Measurements from ENCODE around the gene MYO19.
"Not testable (repeated sequence)": the region's sequence is repeated elsewhere in the genome, so short reads cannot be mapped to it uniquely, and the experiment has no call there.

The MYO19 gene

DNA sequence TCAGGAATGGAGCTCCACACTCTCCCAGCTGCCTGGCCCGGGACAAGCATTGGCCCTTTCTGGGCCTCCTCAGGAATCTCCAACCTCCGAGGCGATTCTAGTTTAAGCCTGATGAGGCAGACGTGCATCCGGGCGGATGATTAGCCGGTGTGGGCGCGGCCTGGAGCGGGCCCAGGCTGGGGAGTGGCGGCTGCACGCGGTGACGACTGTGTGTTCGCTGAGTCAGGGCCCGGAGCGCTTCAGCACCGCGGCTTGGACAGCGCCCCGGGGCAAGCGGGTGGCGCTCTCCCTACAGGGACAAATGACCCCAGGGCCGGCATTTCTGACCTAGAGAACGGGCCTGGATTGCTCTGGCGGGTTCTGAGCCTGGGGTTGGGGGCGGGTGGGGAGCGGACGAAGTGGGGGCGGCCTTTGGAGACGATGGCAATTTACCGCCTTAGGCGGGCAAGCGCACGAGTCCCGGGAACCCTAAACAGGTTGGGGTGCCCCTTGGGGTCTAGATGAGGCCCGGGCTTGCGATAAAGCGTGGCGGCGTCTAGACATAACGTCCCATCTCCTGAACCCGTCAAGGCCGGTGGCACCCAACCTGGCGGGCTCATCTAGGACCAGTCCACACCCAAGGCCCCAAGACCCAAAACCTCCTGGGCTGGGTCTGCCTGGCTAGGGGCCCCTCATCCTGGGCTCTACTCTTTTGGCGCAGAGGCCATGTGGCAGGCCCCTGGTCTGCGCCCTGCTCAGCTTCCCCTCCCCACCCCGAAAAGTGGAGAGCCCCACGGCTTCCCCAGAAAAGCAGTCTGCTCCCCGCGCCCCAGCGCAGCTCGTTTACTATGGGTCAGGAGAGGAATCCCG lies 70.5 kb downstream of the MYO19 start:
- DNase-seq (ENCODE audit: low read depth), result no peak

DNA sequence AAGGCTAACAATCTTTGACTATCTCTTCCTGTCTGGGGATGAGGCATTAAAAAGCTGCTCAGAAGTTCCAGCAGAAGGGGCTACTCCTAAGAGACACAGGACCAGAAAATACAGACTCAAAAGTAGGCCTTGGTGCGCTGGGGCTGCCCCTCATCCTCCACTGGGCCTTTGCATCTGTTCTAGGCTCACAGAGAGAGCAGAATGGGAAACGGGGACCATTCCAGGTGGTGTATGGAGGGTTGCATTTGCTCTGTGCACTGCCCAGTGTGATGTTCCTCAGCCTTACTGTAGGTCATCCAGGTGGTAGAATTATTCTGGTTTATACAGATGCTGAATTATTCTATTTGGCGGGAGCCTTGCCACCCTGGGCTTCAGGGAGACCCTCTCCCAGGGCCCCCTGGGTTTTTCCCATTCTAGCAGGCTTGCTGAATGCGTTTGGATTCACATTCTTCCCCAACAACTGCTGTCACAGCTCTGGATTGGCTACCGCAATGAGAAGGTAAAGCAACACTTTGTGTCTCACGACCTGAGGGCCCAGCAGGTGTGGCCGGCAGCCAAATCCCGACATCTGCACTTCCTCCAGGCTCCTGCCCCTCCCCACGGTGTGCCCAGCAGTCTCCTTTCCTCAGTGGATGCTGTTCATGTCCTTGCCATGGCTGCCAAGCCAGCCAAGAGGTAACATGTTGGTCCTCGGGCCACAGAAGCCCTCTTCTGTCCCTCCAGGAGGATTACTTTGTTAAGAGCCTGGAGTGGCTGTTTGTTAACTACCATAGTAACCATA lies 73.1 kb downstream of the MYO19 start:
- DNase-seq (ENCODE audit: low read depth), result no peak

DNA sequence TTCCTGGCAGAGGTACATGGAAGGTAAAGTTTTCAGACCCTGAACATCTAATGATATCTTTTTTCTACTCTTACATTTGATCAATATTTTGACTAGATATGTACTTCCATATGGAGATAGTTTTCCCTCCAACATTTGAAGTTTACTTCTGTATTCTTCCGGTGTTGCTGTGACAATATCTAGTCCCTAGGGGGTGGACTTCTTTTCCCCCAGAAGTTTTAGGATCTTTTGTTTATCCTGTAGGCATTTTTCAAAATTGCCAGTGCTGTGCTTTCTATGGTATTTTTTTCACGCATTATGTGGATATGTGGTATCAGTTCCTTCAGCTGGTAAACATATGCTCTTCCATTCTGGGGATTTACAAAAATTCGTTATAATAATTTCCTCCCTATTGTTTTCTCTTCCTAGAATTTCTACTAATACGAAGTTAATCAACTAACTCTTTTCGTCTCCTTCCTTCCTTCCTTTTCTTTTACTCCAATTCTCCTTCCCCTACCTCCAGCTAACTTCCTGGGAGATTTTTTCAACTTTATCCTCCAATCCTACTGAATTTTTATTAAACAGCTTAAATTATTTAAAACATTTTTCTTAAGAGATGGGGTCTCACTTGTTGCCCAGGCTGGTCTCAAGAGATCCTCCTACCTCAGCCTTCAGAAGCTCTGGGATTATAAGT lies 74.3 kb downstream of the MYO19 start:
- no peak for DNase-seq (ENCODE audit: low read depth)

DNA sequence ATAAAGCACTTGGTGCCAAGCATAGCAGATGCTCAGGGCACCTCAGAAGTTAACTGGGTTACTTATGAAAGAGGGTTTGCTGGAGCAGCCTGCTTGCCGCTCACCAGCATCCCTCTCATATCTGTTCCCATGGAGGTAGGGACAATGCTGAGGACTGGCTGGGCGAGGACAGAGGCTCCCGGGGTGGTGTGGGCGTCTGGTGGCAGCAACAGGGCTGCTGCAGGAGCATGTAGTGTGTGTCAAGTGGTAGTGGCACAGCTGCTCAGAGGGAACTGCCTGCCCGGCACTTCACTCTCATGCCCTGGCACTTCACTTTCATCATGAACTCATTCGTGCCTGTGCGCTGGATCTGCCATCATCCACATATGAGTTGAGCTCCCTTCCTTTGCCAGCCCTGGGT lies 75.1 kb downstream of the MYO19 start:
- DNase-seq (ENCODE audit: low read depth), result no peak

DNA sequence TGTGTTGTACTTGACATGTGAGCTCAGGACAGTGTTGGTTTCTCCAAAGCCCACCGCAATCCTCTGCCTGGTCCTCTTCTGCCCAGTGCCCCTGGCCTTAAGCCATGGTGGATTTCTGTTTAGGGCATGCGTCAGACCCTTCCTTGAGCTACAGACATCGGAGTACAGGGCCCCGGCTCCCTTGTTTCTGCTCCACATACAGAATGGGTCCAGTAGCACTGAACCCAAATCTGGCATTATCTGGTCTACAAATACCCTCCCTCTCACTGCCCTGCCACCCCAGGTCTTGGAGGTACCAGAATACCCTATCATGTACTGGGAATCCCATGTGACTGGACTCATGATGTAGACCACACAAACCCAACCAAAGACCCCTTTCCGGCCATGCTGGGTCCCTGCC lies 75.6 kb downstream of the MYO19 start:
- DNase-seq (ENCODE audit: low read depth), result no peak

DNA sequence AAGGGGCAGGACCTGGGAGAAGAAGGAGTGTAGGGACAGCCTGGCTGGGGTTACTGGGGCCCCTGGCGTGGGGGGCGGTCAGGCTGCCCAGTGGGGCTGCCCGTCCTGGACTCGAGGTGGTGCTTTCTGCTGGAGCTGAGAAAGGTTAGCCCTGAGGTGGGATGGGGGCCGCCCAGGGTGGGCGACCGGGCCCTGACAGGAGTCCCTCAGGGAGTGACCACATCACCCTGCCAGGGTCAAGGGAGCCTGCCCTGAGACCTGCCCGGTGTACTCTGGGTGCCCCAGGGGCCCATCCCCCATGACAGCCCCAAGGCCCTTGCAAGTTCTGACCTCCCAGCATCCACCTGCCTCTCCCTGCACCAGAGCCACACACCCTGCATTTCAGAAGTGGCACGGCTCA lies 77.0 kb downstream of the MYO19 start:
- not testable (repeated sequence) for DNase-seq (ENCODE audit: low read depth)

DNA sequence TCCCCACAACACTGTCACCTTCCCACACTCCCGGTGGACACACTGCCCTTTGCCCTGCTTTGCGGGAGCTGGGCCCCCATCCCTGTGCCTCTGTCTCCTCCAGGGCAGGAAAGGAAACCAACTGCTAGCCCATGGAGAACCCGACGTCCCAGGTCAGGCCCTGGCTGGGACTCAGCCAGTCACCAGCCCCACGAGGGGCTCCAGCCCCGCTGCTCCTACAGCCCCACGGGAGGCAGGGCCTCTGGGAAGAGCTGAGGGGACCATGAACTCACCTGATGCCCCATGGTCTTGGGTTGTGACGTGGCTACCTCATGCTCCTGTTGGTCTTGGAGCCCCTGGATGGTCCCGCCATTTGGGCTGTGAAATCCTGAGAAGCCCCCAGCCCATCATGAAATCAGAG lies 81.8 kb downstream of the MYO19 start:
- not testable (repeated sequence) for DNase-seq (ENCODE audit: low read depth)

DNA sequence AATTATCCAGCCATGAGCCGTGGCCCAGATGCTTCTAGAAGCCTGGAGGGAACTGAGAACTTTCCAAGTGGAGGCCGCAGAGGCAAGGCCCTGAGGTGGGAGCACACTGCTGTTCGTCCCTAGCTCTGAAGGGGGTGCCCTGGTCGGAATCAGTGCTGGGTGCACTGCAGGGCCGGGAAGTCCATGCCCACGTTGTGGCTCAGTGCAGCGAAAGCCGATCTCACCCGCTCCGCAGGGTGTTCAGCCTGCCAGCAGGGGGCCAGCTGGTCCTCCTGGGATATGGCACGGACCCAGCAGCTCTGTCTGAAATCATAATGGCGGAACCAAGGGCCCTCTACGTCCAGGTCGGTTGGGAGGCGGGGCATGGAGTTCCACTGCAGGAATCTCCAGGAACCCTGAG lies 84.7 kb downstream of the MYO19 start:
- not testable (repeated sequence) for DNase-seq (ENCODE audit: low read depth)

Data from activated T-helper 1 cell treated with Interleukin-2 at 50 U/mL for 16 hours (primary cell).